ENCODE measurements around the gene FABP6.
A peak's percentile ranks its signal among the peaks of the same experiment; 100 is the strongest.

The FABP6 gene

DNA sequence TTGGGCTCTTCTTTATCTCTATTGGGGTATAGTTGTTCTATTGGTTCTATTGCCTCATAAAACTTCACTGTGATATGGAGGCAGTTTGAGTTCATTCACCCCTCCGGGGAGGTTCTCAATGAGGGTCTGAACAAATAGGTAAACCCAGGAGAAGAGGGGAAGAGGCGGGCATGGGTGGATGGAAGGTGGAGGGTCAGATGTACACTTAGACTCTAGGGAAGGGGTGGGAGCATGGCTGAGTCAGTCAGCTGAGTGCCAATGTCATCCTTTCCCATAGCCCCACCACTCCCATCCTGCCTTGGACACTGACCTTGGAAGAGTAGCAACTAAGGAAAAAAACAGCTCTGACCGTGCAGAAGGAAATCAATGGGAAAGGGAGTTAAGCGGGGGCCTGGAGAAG lies 9.9 kb upstream of the FABP6 start:
- DNase-seq (ENCODE audit: low read depth) = no peak
- TF ChIP-seq, protein P1, sequence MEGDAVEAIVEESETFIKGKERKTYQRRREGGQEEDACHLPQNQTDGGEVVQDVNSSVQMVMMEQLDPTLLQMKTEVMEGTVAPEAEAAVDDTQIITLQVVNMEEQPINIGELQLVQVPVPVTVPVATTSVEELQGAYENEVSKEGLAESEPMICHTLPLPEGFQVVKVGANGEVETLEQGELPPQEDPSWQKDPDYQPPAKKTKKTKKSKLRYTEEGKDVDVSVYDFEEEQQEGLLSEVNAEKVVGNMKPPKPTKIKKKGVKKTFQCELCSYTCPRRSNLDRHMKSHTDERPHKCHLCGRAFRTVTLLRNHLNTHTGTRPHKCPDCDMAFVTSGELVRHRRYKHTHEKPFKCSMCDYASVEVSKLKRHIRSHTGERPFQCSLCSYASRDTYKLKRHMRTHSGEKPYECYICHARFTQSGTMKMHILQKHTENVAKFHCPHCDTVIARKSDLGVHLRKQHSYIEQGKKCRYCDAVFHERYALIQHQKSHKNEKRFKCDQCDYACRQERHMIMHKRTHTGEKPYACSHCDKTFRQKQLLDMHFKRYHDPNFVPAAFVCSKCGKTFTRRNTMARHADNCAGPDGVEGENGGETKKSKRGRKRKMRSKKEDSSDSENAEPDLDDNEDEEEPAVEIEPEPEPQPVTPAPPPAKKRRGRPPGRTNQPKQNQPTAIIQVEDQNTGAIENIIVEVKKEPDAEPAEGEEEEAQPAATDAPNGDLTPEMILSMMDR (IDR thresholded peaks at IDR 0.05; ENCODE audit: low read length, missing control alignments) = no peak
- no peak overlapping the region for H3K4me3 ChIP-seq (replicated peaks; ENCODE audit: low read depth, low read length)

DNA sequence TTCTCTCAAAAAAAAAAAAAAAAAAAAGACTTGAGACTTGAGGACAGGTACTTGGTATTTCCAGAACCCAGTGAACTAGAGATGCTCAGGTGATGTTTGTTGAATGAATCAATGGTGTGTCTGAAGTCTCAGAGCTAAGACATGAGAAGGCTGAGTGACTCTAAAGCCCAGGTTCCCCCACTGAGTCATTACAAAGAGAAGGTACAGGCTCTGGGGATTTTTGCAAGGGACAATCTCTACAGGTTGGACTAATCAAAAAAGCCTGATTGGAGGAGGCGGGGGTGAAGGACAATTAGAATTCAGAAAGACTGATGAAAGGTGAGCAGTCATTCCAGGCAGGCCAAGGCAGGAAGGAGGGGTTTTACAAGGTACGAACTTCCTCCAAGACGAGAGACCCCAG lies 8.2 kb upstream of the FABP6 start:
- DNase-seq (ENCODE audit: low read depth) = no peak
- H3K4me3 ChIP-seq (replicated peaks; ENCODE audit: low read depth, low read length) = no peak overlapping the region
- TF ChIP-seq, protein P1 (IDR thresholded peaks at IDR 0.05; ENCODE audit: low read length, missing control alignments) = no peak

DNA sequence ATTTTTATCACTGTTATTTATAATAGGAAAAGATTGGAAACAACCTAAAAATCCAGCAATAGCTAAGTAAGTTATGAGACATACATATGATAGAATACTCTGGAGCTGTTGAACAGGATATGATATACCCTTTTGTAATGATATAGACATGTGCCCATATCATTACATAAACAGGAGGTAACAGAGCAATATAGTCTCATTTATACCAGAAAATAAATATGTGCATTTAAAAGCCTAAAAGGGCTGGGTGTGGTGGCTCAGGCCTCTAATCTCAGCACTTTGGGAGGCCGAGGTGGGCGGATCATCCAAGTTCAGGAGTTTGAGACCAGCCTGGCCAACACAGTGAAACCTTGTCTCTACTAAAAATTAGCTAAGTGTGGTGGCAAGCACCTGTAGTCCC lies 2.3 kb upstream of the FABP6 start:
- TF ChIP-seq, protein P1 (IDR thresholded peaks at IDR 0.05; ENCODE audit: low read length, missing control alignments) = no peak
- no peak for DNase-seq (ENCODE audit: low read depth)
- no peak overlapping the region for H3K4me3 ChIP-seq (replicated peaks; ENCODE audit: low read depth, low read length)

DNA sequence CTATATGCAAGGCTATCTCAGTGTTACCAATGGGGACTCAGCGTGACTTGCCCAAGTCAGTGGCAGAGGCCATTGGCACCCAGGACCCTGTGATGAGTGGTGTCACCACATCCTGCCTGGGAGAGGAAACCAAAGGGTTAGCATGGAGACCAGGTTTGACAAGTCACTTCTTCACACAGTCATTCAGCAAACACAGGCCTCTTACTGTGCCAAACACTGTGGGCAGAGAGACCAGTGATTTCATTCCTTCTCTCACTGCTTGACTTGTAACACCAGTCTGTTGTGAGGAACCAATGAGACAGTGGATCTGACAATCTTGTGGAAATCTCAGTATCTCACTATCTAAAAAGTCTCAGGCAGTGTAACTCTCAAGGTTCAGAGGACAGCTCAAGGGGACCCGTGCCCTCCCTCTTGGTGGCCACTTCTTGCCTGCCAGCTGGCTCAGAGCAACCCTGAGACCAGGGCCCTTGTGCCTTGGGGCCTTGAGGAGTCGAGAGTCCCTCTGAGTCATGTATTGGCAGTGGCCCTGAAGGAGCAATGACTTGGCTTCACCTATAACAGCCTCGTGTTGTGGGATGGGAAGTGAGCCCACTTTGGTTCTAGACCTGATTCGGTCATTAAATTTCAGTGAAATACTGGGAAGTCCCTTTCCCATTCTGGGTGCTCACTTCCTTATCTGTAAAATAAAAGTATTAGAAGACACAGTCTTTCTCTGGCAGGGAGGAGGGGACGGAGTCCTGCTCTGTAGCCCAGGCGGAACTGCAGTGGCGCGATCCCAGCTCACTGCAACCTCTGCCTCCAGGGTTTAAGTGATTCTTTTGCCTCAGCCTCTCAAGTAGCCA lies 1.6 kb downstream of the FABP6 start:
- H3K4me3 ChIP-seq (replicated peaks; ENCODE audit: low read depth, low read length) = no peak overlapping the region
- TF ChIP-seq, protein P1 (IDR thresholded peaks at IDR 0.05; ENCODE audit: low read length, missing control alignments) = no peak
- peak; percentile 46 for DNase-seq (ENCODE audit: low read depth)

DNA sequence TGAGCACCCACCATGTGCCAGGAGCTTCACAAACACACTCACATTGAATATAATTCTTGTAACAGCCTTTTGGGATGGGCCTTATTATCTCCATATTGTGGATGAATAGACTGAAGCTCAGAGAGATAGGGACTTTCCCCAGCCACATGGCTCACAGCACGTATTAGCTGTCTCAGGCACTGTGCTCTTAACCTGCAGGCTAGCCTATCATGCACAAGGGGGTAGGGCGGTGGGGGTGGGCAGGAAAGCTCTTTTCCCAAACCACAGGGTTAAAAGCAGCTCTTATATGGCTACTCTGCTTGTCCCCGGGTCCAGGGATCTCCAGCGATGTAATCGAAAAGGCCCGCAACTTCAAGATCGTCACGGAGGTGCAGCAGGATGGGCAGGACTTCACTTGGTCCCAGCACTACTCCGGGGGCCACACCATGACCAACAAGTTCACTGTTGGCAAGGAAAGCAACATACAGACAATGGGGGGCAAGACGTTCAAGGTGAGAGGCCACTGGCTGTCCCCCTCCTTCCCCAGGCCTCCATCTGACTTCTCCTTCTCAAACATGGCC lies 2.6 kb downstream of the FABP6 start:
- H3K4me3 ChIP-seq (replicated peaks; ENCODE audit: low read depth, low read length) = no peak overlapping the region
- no peak for DNase-seq (ENCODE audit: low read depth)
- TF ChIP-seq, protein P1 (IDR thresholded peaks at IDR 0.05; ENCODE audit: low read length, missing control alignments) = no peak

DNA sequence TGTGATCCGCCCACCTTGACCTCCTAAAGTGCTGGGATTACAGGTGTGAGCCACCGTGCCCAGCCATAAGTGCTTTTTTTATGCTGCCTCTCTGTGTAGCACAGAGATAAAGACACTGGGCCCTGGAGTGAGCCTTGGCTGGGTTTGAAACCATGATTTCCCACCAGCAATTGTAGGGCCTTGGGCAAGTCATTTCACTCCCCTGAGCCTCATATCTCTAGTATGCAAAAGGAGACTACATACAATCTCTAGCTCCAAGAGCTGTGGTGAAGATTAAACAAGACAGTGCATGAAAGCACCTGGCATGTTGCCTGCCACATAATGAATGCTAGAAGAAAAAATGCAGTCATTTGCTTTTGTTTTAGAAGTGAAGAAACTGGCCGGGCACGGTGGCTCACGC lies 3.9 kb downstream of the FABP6 start:
- peak; percentile 10 for DNase-seq (ENCODE audit: low read depth)
- TF ChIP-seq, protein P1 (IDR thresholded peaks at IDR 0.05; ENCODE audit: low read length, missing control alignments) = no peak
- H3K4me3 ChIP-seq (replicated peaks; ENCODE audit: low read depth, low read length) = no peak overlapping the region

Measured in fibroblast of pulmonary artery (primary cell).